ENCODE measurements around the gene CBS.
"Not testable (repeated sequence)": the region's sequence is repeated elsewhere in the genome, so short reads cannot be mapped to it uniquely, and the experiment has no call there.

Gene CBS

DNA sequence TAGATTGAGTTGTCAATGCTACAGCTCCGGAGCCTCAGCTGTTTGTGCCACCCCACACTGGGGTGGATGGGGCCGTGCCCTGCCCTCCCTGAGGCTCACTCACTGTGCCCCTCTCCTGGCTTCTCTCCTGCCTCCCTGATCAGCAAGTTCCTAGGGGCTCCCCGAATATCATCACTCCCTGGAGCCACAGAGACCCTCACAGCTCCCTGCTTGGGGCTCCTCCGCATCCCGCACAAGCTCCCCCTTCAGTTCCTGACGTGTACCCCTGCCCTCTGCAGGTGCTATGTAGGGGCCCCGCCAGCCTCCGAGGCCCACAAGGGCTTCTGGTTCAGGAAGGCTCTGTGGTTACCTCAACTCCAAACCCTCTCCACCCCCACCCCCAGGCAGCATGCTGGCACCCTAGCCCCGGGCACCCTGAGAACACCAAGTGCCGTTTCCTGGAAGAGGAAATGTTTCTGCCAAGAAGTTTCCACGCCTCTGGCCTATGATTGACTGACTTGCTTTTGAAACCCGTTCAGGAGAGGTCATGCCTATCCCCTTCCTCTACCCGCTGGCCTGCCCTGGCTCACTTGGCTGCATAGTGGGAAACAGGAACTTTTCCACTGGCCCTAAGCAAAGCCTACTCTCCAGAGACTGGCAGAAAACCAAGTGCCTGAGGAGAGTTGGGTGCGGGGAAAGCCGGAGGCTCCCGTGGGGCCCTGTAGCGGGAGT lies 30.3 kb downstream of the CBS start:
- H2AFZ ChIP-seq (ENCODE audit: low read depth, low read length); H4K20me1 ChIP-seq (ENCODE audit: insufficient read depth, low read length); H3K9ac ChIP-seq (ENCODE audit: low read length); H3K4me2 ChIP-seq (ENCODE audit: low read length); H3K27me3 ChIP-seq (ENCODE audit: low read depth, low read length); H3K36me3 ChIP-seq (replicated peaks; ENCODE audit: low read depth, low read length); H3K27ac ChIP-seq (ENCODE audit: low read length); H3K9me3 ChIP-seq (ENCODE audit: insufficient read depth, low read length); H3K79me2 ChIP-seq (ENCODE audit: low read length); H3K4me3 ChIP-seq (ENCODE audit: low read length); H3K4me1 ChIP-seq (ENCODE audit: low read length): not testable (repeated sequence)

DNA sequence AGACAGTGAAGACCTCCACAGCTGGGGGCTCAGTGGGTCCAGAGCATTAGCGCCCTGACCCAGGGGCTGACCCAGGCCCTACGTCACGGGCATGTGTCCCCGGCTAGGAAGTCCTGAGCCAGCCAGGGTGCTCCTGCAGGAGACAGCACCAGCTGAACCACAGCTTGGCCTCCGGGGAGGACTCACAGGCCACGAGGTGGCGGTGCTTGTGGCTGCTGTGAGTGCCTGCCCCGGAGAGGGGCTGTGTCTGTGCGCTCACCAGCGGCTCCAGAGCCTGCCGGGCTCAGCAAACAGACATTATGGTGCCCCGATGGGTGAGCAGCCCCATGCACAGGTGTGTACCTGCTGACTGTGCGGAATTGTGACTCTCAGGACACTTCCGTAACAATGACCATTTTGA lies 31.1 kb downstream of the CBS start:
- not testable (repeated sequence) for H3K9me3 ChIP-seq (ENCODE audit: insufficient read depth, low read length)

GRCh38 chr21:43043291-43043690 lies 32.3 kb downstream of the CBS start:
- not testable (repeated sequence) for H3K4me2 ChIP-seq (ENCODE audit: low read length); H4K20me1 ChIP-seq (ENCODE audit: insufficient read depth, low read length); H3K36me3 ChIP-seq (replicated peaks; ENCODE audit: low read depth, low read length); H3K9me3 ChIP-seq (ENCODE audit: insufficient read depth, low read length); H3K4me3 ChIP-seq (ENCODE audit: low read length); H3K27ac ChIP-seq (ENCODE audit: low read length); H2AFZ ChIP-seq (ENCODE audit: low read depth, low read length); H3K4me1 ChIP-seq (ENCODE audit: low read length); H3K9ac ChIP-seq (ENCODE audit: low read length); H3K79me2 ChIP-seq (ENCODE audit: low read length); H3K27me3 ChIP-seq (ENCODE audit: low read depth, low read length)

More for the DNA sequence above, 31.1 kb downstream of the CBS start:
- not testable (repeated sequence) for H3K4me3 ChIP-seq (ENCODE audit: low read length); H3K79me2 ChIP-seq (ENCODE audit: low read length); H4K20me1 ChIP-seq (ENCODE audit: insufficient read depth, low read length); H3K4me2 ChIP-seq (ENCODE audit: low read length); H3K27ac ChIP-seq (ENCODE audit: low read length); H2AFZ ChIP-seq (ENCODE audit: low read depth, low read length); H3K36me3 ChIP-seq (replicated peaks; ENCODE audit: low read depth, low read length); H3K4me1 ChIP-seq (ENCODE audit: low read length); H3K27me3 ChIP-seq (ENCODE audit: low read depth, low read length); H3K9ac ChIP-seq (ENCODE audit: low read length)

DNA sequence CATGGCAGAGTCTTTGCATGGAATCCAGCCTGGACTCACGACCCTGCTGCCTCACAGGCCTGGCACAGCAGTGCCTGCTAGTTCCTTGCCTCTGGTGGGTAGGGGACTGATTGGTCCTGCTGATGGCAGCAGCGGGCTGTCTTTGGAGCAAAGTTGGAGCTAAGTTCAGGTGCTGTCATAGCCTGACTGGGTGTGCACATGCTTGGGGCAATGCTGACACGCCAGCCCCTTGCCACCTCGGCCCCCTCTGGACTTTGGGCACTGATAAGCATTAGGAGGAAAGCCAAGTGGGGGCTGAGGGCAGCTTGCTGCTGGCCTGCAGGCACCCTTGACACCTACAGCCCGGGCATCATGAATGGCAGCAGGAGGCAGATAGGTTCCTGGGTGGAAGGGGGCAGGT lies 33.5 kb downstream of the CBS start:
- H3K4me3 ChIP-seq (ENCODE audit: low read length); H4K20me1 ChIP-seq (ENCODE audit: insufficient read depth, low read length); H2AFZ ChIP-seq (ENCODE audit: low read depth, low read length); H3K36me3 ChIP-seq (replicated peaks; ENCODE audit: low read depth, low read length); H3K79me2 ChIP-seq (ENCODE audit: low read length); H3K4me2 ChIP-seq (ENCODE audit: low read length); H3K27ac ChIP-seq (ENCODE audit: low read length); H3K4me1 ChIP-seq (ENCODE audit: low read length); H3K27me3 ChIP-seq (ENCODE audit: low read depth, low read length); H3K9ac ChIP-seq (ENCODE audit: low read length); H3K9me3 ChIP-seq (ENCODE audit: insufficient read depth, low read length): not testable (repeated sequence)

DNA sequence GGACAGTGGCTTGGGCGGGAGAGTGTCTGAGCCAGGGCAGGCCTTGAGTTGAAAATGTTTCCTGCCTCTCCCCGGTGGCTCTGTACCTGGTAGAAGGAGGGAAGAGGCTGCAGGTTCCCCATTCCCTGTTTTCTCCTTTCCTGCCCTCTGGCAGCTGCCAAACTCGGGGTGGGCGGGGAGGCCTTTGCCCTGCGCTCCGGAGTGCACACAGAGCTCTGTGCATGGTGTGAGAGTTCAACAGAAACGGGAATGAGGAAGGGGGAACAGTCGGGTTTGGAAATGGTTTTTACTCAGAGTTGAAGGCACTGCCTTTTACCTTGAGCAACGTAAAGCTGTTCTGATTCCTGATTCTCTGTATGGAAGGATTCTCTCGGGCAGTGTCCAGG lies 37.0 kb downstream of the CBS start:
- H4K20me1 ChIP-seq (ENCODE audit: insufficient read depth, low read length); H3K9ac ChIP-seq (ENCODE audit: low read length); H3K4me1 ChIP-seq (ENCODE audit: low read length); H3K27me3 ChIP-seq (ENCODE audit: low read depth, low read length); H3K79me2 ChIP-seq (ENCODE audit: low read length); H3K27ac ChIP-seq (ENCODE audit: low read length); H3K4me3 ChIP-seq (ENCODE audit: low read length); H2AFZ ChIP-seq (ENCODE audit: low read depth, low read length); H3K4me2 ChIP-seq (ENCODE audit: low read length); H3K36me3 ChIP-seq (replicated peaks; ENCODE audit: low read depth, low read length); H3K9me3 ChIP-seq (ENCODE audit: insufficient read depth, low read length): not testable (repeated sequence)

- H3K4me3 ChIP-seq (ENCODE audit: low read length); H3K4me1 ChIP-seq (ENCODE audit: low read length); H3K9me3 ChIP-seq (ENCODE audit: insufficient read depth, low read length); H3K36me3 ChIP-seq (replicated peaks; ENCODE audit: low read depth, low read length); H3K79me2 ChIP-seq (ENCODE audit: low read length); H4K20me1 ChIP-seq (ENCODE audit: insufficient read depth, low read length); H3K27me3 ChIP-seq (ENCODE audit: low read depth, low read length); H2AFZ ChIP-seq (ENCODE audit: low read depth, low read length); H3K9ac ChIP-seq (ENCODE audit: low read length); H3K27ac ChIP-seq (ENCODE audit: low read length); H3K4me2 ChIP-seq (ENCODE audit: low read length): not testable (repeated sequence)
Observed at GRCh38 chr21:43037918-43038658, 37.5 kb downstream of the CBS start.

GRCh38 chr21:43036889-43037288 lies 38.7 kb downstream of the CBS start:
- H3K4me2 ChIP-seq (ENCODE audit: low read length); H3K79me2 ChIP-seq (ENCODE audit: low read length); H2AFZ ChIP-seq (ENCODE audit: low read depth, low read length); H3K27ac ChIP-seq (ENCODE audit: low read length); H4K20me1 ChIP-seq (ENCODE audit: insufficient read depth, low read length); H3K27me3 ChIP-seq (ENCODE audit: low read depth, low read length); H3K4me3 ChIP-seq (ENCODE audit: low read length); H3K4me1 ChIP-seq (ENCODE audit: low read length); H3K9me3 ChIP-seq (ENCODE audit: insufficient read depth, low read length); H3K9ac ChIP-seq (ENCODE audit: low read length); H3K36me3 ChIP-seq (replicated peaks; ENCODE audit: low read depth, low read length): not testable (repeated sequence)
